Measurements from ENCODE around the gene CAPN5.

CAPN5 gene

GRCh38 chr11:77091146-77091940 is 24.6 kb downstream of the CAPN5 start:
- H3K27me3 ChIP-seq (ENCODE audit: insufficient read depth, low read length, poor library complexity, severe bottlenecking) = no peaks in the 10 kb centered on the region
- H3K4me3 ChIP-seq (ENCODE audit: low read length, poor library complexity, severe bottlenecking) = no peak overlapping the region
- no peaks in the 10 kb centered on the region for H3K9me3 ChIP-seq (ENCODE audit: insufficient read depth, low read depth, low read length)
- no peaks in the 10 kb centered on the region for H3F3A ChIP-seq (ENCODE audit: low read depth)
- peaks cover 14% of the 10 kb centered on the region for H3K4me1 ChIP-seq (ENCODE audit: insufficient read depth, low read length, poor library complexity, severe bottlenecking)
- H3K9ac ChIP-seq (ENCODE audit: low read depth, low read length, poor library complexity, severe bottlenecking) = no peak overlapping the region
- H3K79me2 ChIP-seq (ENCODE audit: insufficient read depth, low read length) = no peaks in the 10 kb centered on the region
- H3K4me2 ChIP-seq (ENCODE audit: low read depth, low read length, poor library complexity, severe bottlenecking) = no peak overlapping the region
- H4K20me1 ChIP-seq (ENCODE audit: insufficient read depth, low read length, poor library complexity, severe bottlenecking) = no peaks in the 10 kb centered on the region
- TF ChIP-seq, protein P1, sequence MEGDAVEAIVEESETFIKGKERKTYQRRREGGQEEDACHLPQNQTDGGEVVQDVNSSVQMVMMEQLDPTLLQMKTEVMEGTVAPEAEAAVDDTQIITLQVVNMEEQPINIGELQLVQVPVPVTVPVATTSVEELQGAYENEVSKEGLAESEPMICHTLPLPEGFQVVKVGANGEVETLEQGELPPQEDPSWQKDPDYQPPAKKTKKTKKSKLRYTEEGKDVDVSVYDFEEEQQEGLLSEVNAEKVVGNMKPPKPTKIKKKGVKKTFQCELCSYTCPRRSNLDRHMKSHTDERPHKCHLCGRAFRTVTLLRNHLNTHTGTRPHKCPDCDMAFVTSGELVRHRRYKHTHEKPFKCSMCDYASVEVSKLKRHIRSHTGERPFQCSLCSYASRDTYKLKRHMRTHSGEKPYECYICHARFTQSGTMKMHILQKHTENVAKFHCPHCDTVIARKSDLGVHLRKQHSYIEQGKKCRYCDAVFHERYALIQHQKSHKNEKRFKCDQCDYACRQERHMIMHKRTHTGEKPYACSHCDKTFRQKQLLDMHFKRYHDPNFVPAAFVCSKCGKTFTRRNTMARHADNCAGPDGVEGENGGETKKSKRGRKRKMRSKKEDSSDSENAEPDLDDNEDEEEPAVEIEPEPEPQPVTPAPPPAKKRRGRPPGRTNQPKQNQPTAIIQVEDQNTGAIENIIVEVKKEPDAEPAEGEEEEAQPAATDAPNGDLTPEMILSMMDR (conservative IDR thresholded peaks at IDR 0.05; ENCODE audit: low read length) = peak; percentile 97
- no peak for TF ChIP-seq EZH2phosphoT487 (IDR thresholded peaks at IDR 0.05; ENCODE audit: borderline replicate concordance)
- no peak overlapping the region for H2AFZ ChIP-seq (ENCODE audit: low read length)
- peaks cover 8% of the 10 kb centered on the region; the same call in 1 of the 2 replicates for H3K36me3 ChIP-seq (ENCODE audit: insufficient read depth, low read length)
- no peaks in the 10 kb centered on the region for H3K9me2 ChIP-seq (replicated peaks; ENCODE audit: low read depth, low read length)

DNA sequence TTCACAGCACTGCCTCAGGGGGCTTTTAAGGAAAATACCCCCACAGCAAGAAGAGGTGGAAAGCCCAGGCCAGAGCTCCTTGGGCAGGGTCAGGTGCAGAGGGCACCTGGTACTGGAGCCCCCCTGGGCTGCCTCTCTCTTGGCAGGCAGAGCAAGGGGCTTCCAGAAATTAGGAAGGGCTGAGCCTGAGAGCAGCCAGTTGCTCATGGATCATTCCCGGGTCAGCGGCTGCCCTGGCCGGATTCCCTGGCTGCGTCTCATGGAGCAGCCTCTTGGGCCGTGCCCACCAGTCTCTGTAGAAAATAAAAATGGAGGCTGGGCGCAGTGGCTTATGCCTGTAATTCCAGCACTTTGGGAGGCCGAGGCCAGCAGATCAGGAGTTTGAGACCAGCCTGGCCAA is 25.6 kb downstream of the CAPN5 start:
- Histone ChIP-seq H3K4me2 (ENCODE audit: low read depth, low read length, poor library complexity, severe bottlenecking) (no peak overlapping the region), H3K36me3 (ENCODE audit: insufficient read depth, low read length) (peaks cover 8% of the 10 kb centered on the region; the same call in 1 of the 2 replicates), H3K79me2 (ENCODE audit: insufficient read depth, low read length) (no peaks in the 10 kb centered on the region), H4K20me1 (ENCODE audit: insufficient read depth, low read length, poor library complexity, severe bottlenecking) (no peaks in the 10 kb centered on the region), H3K27me3 (ENCODE audit: insufficient read depth, low read length, poor library complexity, severe bottlenecking) (no peaks in the 10 kb centered on the region), H3K4me3 (ENCODE audit: low read length, poor library complexity, severe bottlenecking) (no peak overlapping the region), H3K9me2 (replicated peaks; ENCODE audit: low read depth, low read length) (no peaks in the 10 kb centered on the region), H2AFZ (ENCODE audit: low read length) (no peak overlapping the region), H3K9me3 (ENCODE audit: insufficient read depth, low read depth, low read length) (no peaks in the 10 kb centered on the region), H3K9ac (ENCODE audit: low read depth, low read length, poor library complexity, severe bottlenecking) (no peak overlapping the region), H3K4me1 (ENCODE audit: insufficient read depth, low read length, poor library complexity, severe bottlenecking) (peaks cover 6% of the 10 kb centered on the region), H3F3A (ENCODE audit: low read depth) (no peaks in the 10 kb centered on the region)
- TF ChIP-seq, protein P1 (conservative IDR thresholded peaks at IDR 0.05; ENCODE audit: low read length) = no peak
- no peak for TF ChIP-seq EZH2phosphoT487 (IDR thresholded peaks at IDR 0.05; ENCODE audit: borderline replicate concordance)

DNA sequence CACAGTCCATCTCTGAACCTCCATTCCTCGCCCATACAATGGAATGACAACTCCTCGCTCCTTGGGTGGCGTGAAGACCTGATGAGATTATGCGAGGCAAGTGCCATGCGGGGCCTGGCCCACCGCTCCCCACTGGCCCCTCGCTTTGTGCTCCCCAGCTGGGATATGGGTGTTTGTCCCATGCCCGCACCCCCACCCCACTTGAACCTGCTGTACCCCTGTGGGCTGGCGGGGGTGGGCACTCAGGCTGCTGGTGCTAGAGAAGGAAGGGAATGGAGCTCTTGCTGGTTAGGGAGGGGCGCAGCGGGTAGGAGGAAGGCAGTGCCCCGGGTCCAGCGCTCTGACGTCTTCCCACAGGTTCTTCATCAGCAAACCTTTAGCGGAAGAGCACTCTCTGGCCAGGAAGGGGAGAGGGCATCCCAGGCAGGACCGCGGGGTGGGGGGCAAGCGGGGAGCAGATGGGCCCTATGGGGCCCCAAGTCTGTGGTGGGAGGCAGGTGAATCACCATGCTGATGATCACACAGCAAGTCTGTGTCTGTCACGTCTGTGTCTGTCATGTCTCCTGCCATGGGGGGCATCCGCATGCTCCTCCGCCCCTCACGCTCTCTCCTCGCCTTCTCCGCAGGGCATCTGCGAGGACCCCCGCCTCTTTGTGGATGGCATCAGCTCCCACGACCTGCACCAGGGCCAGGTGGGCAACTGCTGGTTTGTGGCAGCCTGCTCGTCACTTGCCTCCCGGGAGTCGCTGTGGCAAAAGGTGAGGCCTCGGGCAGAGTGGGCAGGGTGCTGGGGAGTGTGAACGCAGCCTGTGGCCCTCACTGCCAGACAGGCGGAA is 26.5 kb downstream of the CAPN5 start:
- H2AFZ ChIP-seq (ENCODE audit: low read length) = no peak overlapping the region
- H4K20me1 ChIP-seq (ENCODE audit: insufficient read depth, low read length, poor library complexity, severe bottlenecking) = no peaks in the 10 kb centered on the region
- H3K9me3 ChIP-seq (ENCODE audit: insufficient read depth, low read depth, low read length) = no peaks in the 10 kb centered on the region
- H3K4me1 ChIP-seq (ENCODE audit: insufficient read depth, low read length, poor library complexity, severe bottlenecking) = peaks cover 6% of the 10 kb centered on the region
- H3K9me2 ChIP-seq (replicated peaks; ENCODE audit: low read depth, low read length) = no peaks in the 10 kb centered on the region
- no peak overlapping the region for H3K9ac ChIP-seq (ENCODE audit: low read depth, low read length, poor library complexity, severe bottlenecking)
- no peak overlapping the region for H3K4me3 ChIP-seq (ENCODE audit: low read length, poor library complexity, severe bottlenecking)
- TF ChIP-seq, protein P1 (conservative IDR thresholded peaks at IDR 0.05; ENCODE audit: low read length) = no peak
- no peak for TF ChIP-seq EZH2phosphoT487 (IDR thresholded peaks at IDR 0.05; ENCODE audit: borderline replicate concordance)
- no peaks in the 10 kb centered on the region for H3F3A ChIP-seq (ENCODE audit: low read depth)
- H3K36me3 ChIP-seq (ENCODE audit: insufficient read depth, low read length) = peaks cover 8% of the 10 kb centered on the region; the same call in 1 of the 2 replicates
- no peaks in the 10 kb centered on the region for H3K27me3 ChIP-seq (ENCODE audit: insufficient read depth, low read length, poor library complexity, severe bottlenecking)
- H3K4me2 ChIP-seq (ENCODE audit: low read depth, low read length, poor library complexity, severe bottlenecking) = no peak overlapping the region
- no peaks in the 10 kb centered on the region for H3K79me2 ChIP-seq (ENCODE audit: insufficient read depth, low read length)
